Endometrium (tissue), 2 donors: ENCODE measurements around the gene SLC12A7.
"Not testable (repeated sequence)": the region's sequence is repeated elsewhere in the genome, so short reads cannot be mapped to it uniquely, and the experiment has no call there.

Experiments
- FAIRE-seq: peaks from 2 replicates; lab custom pipeline; 2012; peaks lifted over from hg19 to GRCh38; lab: Jason Lieb, UNC
- donor health status: control.
- donor health status: control.

Gene SLC12A7

GRCh38 chr5:1007681-1008450 is 104.0 kb downstream of the SLC12A7 start:
- FAIRE-seq, result no peak

GRCh38 chr5:1007221-1007680 is 104.6 kb downstream of the SLC12A7 start:
- no peak for FAIRE-seq

GRCh38 chr5:1006656-1007071 is 105.2 kb downstream of the SLC12A7 start:
- no peak for FAIRE-seq

GRCh38 chr5:1005904-1006655 is 105.8 kb downstream of the SLC12A7 start:
- no peak for FAIRE-seq

- no peak for FAIRE-seq
Observed at GRCh38 chr5:1005249-1005851, 106.5 kb downstream of the SLC12A7 start.

- no peak for FAIRE-seq
Observed at GRCh38 chr5:1004461-1005248, 107.2 kb downstream of the SLC12A7 start.

- FAIRE-seq, result no peak
Observed at GRCh38 chr5:1003296-1003937, 108.4 kb downstream of the SLC12A7 start.

- FAIRE-seq, result no peak
Observed at GRCh38 chr5:1002836-1003235, 109.0 kb downstream of the SLC12A7 start.

GRCh38 chr5:1002271-1002546 is 109.7 kb downstream of the SLC12A7 start:
- FAIRE-seq, result no peak

- no peak for FAIRE-seq
Observed at GRCh38 chr5:1001406-1002270, 110.2 kb downstream of the SLC12A7 start.

- FAIRE-seq, result not testable (repeated sequence)
Observed at GRCh38 chr5:1000831-1001230, 111.0 kb downstream of the SLC12A7 start.
